Right atrium auricular region (tissue), 2 donors: ENCODE data around the gene COL15A1. TPM values are rescaled to one million over a fixed set of nuclear protein-coding genes. Genes with fewer than 3 reads are reported as not detected.

Experiments
- DNase-seq: peaks from one replicate; pipeline ENCODE4 v3.0.0-alpha.2; 2019; ENCODE audit warnings: low spot score
- H3K27ac ChIP-seq, 2 donors: fragments of 200-600 bp; sonication (generic); 1 replicate in 1 of 2; 2 replicates in 1 of 2; pipeline ENCODE4 v1.5.1; 2016 to 2019
- H3K27me3 ChIP-seq, 2 donors: fragments of 200-600 bp; sonication (generic); one replicate each; pipeline versions ENCODE4 v1.5.1 to v1.6.0; 2017 to 2019
- H3K36me3 ChIP-seq: fragments of 200-600 bp; sonication (generic); one replicate; pipeline ENCODE4 v1.5.1; 2016
- H3K4me1 ChIP-seq, 2 donors: fragments of 200-600 bp; sonication (generic); one replicate each; pipeline versions ENCODE4 v1.5.1 to v1.6.0; 2017 to 2019
- H3K4me3 ChIP-seq, 2 donors: fragments of 200-600 bp; sonication (generic); 1 replicate in 1 of 2; 2 replicates in 1 of 2; pipeline ENCODE4 v1.5.1; 2017 to 2019; ENCODE audit warnings: mild to moderate bottlenecking in 1 of 2, moderate library complexity in 1 of 2
- H3K9me3 ChIP-seq, 2 donors: fragments of 200-600 bp; sonication (generic); one replicate each; pipeline ENCODE4 v1.5.1; 2019
- CTCF ChIP-seq, 2 donors: fragments of 200-600 bp; sonication (generic); IDR thresholded peaks; one replicate each; pipeline ENCODE4 v1.5.1; 2019; ENCODE audit warnings: antibody characterized with exemption in 2 of 2
- total RNA-seq, 2 donors: library from RNA; depleted of rRNA; stranded (reverse); fragments of >200 nt; gene quantifications; one replicate each; pipeline ENCODE4 v1.1.0, GENCODE V29; 2016

The COL15A1 gene
- total RNA-seq, 2 donors from 2014 or later: 22.4 to 38.2 TPM

DNA sequence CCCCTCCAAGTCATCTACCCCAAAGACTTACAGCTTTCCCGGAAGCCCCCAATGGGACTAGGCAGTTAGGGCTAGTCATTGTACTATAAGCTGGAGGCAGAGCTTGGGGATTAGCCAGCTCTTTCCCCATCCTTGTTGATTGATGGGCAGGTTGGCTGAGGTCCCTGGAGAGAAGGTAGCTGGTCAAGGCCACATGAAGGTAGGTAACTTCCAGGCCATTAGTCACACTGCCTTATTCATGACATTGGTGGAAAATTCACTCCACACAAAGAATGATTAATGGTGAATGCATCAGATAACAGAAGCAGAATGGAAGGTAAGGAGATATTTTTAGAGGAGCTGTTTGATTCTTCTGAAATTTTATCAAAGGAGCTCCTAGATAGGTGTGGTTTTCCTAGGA lies 111.7 kb downstream of the COL15A1 start:
- H3K27ac ChIP-seq: no peak overlapping the region
- DNase-seq: no peak
- no peak overlapping the region for H3K4me3 ChIP-seq
- H3K9me3 ChIP-seq: no peaks in the 10 kb centered on the region
- no peak for TF ChIP-seq CTCF (IDR thresholded peaks at IDR 0.05)
- H3K27me3 ChIP-seq: no peaks in the 10 kb centered on the region
- H3K36me3 ChIP-seq: peaks cover 8% of the 10 kb centered on the region
- peaks cover 0 to 19% of the 10 kb centered on the region in 2 donors for H3K4me1 ChIP-seq

DNA sequence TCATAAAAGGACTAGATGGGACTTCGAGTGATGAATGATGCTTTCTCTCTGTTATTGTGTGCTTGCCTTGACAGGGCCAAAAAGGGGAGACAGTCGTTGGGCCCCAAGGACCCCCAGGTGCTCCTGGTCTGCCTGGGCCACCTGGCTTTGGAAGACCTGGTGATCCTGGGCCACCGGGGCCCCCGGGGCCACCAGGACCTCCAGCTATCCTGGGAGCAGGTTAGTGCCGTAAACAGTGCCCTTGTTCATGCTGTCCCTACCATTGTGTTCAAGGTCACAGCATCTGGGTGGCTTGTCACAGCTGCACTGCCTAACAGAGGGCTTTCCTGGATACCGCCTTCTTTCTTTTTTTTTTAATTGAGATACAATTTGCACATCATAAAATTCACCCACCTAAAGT lies 112.5 kb downstream of the COL15A1 start:
- H3K4me1 ChIP-seq: peaks cover 0 to 17% of the 10 kb centered on the region in 2 donors
- TF ChIP-seq CTCF (IDR thresholded peaks at IDR 0.05): no peak
- peaks cover 8% of the 10 kb centered on the region for H3K36me3 ChIP-seq
- no peak for DNase-seq
- no peaks in the 10 kb centered on the region for H3K27me3 ChIP-seq
- no peak overlapping the region for H3K27ac ChIP-seq
- H3K4me3 ChIP-seq: no peak overlapping the region
- H3K9me3 ChIP-seq: no peaks in the 10 kb centered on the region

DNA sequence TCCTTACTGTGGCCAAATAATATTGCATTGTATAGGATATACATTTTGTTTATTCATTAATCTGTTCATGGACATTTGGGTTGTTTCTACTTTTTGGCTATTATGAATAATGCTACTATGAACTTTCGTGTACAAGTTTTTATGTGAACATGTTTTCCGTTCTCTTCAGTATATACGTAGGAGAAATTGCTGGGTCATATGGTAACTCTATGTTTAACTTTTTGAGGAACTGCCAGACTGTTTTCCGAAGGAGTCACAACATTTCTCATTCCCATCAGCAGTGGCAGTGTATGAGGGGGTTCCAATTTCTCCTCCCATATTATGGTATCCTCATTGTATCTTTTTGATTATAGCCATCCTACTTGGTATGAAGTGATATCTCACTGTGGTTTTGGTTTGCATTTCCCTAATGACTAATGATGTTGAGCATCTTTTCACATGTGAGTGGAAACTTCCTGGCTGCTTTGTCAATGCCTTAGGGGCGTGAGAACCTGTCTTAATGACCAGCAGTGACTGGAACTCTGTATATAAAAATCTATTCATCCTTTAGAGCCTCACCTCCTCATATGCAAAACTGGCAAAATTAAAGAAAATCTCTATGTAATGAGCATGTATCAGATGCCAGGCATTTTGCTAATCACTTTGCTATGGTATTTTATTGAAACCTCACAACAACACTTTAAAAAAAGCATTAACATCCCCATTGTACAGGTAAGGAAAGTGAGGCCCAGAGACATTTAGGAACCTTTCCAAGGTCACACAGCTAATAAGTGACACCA lies 113.4 kb downstream of the COL15A1 start:
- Histone ChIP-seq H3K4me1 (peaks cover 0 to 9% of the 10 kb centered on the region in 2 donors), H3K9me3 (no peaks in the 10 kb centered on the region), H3K36me3 (peaks cover 8% of the 10 kb centered on the region), H3K4me3 (no peak overlapping the region), H3K27me3 (no peaks in the 10 kb centered on the region), H3K27ac (peak overlapping the region in 1 of 2 donors; percentile 48)
- TF ChIP-seq CTCF (IDR thresholded peaks at IDR 0.05): no peak
- no peak for DNase-seq

DNA sequence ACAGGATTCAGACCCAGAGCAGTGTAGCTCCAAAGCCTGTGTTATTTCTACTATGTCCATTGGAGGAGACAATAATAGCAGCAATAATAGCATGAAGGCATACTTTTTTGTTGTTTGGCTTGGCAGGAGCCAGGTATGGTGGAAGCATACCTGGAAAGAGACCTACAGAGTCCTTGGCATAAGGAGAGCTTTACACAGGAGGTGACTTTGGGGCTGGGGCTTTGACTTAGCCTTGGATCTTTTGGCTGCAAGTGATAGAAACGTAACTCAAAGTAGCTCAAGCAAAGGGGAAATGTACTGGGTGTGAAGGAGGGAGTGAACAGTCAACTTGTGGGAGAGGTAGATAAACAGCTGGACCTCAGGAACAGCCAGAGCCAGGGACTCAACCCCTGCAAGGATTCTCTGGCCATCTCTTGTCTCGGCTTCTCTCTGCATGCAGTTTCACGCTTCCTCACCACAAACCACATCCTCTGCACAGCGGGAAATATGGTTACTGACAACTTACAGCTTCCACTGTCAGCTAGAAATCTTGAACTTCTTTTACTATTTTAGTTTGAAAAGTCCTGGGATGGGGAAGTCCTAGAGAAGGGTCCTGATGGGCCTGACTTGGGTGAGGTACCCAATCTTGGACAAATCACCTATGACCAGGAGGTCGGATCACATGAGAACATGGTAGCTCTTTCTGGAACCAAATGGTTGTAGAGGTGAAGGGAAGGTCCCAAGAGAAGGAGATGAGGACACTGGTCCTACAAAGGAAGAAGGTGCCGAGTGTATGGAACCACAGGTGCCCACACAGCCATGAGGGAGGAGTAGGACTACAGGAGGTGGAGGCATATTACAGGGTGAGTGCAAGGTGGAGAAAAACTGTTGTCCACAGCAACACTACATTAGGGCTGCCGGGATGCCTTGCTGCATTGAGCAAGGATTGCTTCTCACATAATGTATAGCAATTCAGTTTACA lies 114.2 kb downstream of the COL15A1 start:
- no peaks in the 10 kb centered on the region for H3K27me3 ChIP-seq
- no peak for DNase-seq
- H3K9me3 ChIP-seq: no peaks in the 10 kb centered on the region
- TF ChIP-seq CTCF (IDR thresholded peaks at IDR 0.05): no peak
- H3K4me1 ChIP-seq: peaks cover 0 to 9% of the 10 kb centered on the region in 2 donors
- H3K4me3 ChIP-seq: no peak overlapping the region
- H3K27ac ChIP-seq: peak overlapping the region in 1 of 2 donors; percentile 48
- peaks cover 8% of the 10 kb centered on the region for H3K36me3 ChIP-seq

DNA sequence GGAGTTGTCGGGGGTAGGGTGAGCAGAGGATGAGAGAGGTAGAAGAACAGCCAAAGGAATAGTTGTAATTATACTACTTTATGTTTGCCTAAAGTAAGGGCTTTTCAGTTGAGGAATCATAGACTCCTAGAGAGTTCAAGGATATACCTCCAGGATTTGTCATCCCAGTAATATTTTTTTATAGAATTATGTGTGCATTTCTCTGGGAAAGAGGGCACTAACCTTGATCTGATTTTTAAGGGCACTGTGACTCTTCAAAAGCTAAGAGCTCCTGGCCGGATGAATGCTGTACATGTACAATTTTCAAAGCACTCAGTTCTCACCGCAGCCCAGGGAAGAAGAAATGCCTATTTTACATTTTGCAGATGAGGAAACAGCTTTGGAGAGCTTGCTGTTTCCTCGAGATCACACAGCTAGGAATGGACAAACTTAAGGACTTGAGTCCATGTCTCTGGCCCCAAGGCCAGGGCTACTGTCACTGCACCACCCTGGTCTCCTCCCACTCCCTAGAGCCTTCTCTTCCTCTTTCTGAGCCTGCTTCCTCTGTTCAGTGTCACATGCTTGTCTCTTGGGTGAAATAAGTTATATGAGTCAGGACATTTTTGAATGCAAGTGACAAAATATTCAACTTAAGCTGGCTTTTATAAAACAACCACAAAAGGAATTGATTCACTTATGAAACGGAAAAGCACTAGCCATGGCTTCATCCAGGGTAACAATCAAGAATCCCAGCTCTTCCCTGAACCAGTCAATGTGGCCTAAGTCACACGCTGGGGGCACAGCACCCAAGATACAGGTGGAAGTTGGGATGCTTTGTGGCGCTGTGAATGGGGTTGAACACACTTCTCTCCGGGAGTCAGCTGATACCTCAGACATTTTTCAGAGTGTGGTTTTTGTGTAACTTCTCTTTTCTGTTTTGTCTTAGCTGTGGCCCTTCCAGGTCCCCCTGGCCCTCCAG lies 115.5 kb downstream of the COL15A1 start:
- Histone ChIP-seq H3K9me3 (no peaks in the 10 kb centered on the region), H3K27ac (peak overlapping the region; percentile 19 to 48), H3K4me3 (no peak overlapping the region), H3K4me1 (peaks cover 0 to 9% of the 10 kb centered on the region in 2 donors), H3K36me3 (peaks cover 8% of the 10 kb centered on the region), H3K27me3 (no peaks in the 10 kb centered on the region)
- TF ChIP-seq CTCF (IDR thresholded peaks at IDR 0.05): no peak
- no peak for DNase-seq
